ENCODE measurements around the gene DRAP1.

DRAP1 gene

DNA sequence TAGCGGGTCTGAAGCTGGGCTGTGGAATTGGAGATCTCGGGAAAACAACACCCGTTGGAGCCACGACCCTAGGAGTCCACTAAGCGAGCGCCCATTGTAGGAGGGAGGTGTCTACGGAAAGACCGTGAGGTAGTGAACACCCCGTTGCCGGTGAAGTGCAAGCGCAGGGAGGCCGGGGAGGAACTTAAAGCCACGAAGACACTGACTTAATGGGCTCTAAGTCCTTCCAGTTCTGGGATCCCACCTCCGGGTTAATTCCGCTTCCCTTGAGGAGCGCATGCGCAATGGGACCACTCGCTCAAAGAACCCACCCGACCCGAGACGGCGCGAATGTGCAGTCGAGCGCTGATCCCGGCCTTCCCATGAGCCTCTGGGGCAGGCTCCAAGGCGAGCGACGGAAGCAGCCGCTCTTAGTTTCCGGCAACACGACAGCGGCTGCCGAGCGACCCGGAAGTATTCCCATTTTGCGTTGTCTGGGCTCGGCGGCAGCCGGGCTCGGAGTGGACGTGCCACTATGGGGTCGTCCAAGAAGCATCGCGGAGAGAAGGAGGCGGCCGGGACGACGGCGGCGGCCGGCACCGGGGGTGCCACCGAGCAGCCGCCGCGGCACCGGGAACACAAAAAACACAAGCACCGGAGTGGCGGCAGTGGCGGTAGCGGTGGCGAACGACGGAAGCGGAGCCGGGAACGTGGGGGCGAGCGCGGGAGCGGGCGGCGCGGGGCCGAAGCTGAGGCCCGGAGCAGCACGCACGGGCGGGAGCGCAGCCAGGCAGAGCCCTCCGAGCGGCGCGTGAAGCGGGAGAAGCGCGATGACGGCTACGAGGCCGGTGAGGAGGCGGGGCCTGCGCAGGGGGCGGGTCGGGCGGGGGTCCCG lies 42.3 kb downstream of the DRAP1 start, which contains the start of gene SART1:
Gene SART1, plus strand, starts transcription at position 468 of the 874 bp plus-strand sequence. Its CDS starts 47 bp downstream, at position 515.
- DNase-seq (ENCODE audit: low read depth): peak; percentile 96

DNA sequence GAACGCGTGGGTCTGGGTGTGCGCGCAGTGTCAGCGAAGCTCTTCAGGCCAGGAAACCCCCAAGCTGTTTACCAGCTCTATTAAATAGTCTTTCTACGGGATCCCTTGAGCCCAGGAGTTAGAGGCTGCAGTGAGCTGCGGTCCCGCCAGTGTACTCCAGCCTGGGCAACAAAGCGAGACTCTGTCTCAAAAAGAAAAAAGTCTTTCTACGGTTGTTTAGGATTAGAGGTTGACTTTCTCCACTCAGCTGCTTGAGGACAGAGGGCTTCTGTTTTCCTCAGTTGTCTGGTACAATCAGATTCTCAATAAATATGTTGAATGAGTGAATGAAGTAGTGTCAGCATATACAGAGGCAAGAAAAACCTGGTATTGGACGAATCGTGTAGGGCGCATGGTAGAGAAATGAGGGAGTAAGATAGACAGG lies 42.9 kb downstream of the DRAP1 start:
- DNase-seq (ENCODE audit: low read depth): no peak

DNA sequence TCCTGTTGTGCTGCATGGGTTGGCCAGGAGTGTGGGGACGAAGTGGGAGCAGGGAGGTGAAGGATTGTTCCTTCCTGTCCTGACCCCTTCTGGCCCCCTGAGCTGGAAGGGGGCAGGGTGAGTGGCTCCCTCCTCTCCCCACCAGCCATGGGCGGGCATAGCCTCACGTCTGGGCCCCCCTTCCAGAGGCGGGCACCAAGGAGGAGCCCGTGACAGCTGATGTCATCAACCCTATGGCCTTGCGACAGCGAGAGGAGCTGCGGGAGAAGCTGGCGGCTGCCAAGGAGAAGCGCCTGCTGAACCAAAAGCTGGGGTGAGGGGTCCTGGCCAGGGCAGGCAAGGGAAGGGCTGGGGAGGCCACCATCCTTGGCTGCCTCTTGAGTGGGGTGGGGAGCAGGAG lies 45.7 kb downstream of the DRAP1 start:
- no peak for DNase-seq (ENCODE audit: low read depth)

DNA sequence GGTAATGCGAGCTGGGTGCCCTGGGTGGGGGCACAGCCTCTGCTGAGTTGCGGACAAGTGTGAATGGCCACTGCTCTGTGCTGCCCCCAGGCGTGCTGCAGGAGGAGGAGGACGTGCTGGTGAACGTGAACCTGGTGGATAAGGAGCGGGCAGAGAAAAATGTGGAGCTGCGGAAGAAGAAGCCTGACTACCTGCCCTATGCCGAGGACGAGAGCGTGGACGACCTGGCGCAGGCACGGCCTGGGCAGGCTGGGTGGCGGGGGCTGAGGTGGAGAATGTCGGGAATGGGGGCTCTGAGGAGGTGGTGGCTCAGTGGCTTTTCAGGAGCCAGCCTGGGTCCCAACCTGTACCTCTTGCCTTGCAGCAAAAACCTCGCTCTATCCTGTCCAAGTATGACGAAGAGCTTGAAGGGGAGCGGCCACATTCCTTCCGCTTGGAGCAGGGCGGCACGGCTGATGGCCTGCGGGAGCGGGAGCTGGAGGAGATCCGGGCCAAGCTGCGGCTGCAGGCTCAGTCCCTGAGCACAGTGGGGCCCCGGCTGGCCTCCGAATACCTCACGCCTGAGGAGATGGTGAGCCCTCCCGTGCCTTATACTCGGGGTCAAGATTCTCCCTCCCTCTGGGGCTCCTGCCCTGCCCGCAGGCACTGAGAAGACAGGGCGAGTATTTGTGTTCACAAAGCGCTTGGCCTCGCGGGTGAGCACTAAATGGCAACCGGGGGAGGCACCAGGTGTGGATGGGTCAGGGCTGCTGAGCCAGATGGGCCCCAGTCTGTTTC lies 46.9 kb downstream of the DRAP1 start:
- DNase-seq (ENCODE audit: low read depth): no peak

DNA sequence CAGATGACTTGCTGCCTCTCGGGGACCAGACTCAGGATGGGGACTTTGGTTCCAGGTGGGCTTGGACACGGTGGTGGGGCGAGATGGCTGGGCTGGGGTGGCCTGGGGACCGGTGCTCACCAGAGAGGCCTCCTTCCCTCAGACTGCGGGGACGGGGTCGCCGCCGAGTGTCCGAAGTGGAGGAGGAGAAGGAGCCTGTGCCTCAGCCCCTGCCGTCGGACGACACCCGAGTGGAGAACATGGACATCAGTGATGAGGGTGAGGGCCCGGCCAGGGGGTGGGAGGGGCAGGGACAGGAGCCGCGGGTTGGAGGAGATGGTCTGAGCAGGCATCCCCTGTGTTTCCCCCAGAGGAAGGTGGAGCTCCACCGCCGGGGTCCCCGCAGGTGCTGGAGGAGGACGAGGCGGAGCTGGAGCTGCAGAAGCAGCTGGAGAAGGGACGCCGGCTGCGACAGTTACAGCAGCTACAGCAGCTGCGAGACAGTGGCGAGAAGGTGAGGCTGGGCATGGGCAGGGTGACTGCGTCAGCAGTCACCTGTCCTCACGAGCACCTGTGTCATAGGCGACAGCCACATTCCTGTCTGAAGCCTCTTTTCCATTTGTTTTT lies 48.2 kb downstream of the DRAP1 start:
- no peak for DNase-seq (ENCODE audit: low read depth)

DNA sequence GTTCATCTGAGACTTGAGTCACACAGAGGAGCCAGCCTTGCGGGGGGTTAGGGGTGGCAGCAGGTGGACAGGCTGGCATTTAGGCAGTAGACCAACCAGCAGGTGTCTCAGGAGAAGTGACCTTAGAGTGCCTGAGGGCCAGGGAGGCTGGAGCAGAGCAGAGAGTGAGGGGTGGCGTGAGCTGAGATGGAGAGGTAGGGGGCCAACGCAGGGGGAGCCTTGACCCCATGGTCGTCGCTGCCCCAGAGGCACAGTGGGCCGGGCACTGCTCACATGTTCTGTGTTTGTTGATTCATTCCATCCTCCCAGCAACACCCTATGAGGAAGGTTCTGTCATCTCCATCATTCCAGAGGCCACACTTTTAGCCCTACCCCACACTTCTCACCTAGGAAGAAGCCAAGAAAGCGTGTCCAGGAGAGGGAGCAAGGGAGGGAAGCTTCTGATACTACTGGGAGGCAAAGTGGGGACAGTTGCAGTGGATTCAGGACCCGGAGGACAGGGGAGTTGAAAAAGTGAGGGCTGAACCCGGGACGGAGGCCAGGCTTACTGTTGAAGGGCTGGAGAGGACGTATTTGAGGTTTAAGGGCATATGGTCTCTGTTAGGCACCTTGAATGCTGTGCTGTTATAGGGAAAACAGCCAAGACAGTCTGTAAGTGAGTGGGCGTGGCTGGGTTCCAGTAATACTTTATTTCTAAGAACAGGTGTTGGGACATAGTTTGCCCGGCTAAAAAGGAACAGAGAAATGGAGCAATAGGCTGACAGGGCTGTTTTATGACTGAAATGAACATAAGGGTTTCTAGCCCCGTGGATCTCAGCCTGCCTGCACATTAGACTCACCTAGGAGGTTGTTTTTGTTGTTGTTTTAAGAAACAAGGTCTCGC lies 49.6 kb downstream of the DRAP1 start:
- no peak for DNase-seq (ENCODE audit: low read depth)

Data from fibroblast of gingiva (primary cell).